ENCODE results near the gene TNIK.

DNA sequence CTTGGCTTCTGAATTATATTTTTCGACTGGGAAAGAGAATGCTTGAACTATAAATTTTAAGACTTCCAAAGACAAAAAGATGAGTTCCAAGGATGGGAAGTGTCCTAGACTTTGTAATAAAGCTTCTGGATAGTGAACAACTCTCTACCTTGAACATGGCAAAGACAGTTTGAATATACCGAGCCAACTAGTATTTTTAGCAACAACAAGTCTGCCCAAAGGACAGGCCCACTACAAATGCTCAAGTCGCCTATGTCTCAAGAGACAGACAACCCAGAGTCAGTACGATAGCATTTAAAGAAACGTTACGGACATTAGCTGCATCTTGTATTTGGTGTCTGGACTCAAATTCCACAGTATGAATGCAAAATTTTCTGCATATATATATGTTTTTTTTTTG, 258.4 kb downstream of the TNIK start:
- TF ChIP-seq, protein P1, sequence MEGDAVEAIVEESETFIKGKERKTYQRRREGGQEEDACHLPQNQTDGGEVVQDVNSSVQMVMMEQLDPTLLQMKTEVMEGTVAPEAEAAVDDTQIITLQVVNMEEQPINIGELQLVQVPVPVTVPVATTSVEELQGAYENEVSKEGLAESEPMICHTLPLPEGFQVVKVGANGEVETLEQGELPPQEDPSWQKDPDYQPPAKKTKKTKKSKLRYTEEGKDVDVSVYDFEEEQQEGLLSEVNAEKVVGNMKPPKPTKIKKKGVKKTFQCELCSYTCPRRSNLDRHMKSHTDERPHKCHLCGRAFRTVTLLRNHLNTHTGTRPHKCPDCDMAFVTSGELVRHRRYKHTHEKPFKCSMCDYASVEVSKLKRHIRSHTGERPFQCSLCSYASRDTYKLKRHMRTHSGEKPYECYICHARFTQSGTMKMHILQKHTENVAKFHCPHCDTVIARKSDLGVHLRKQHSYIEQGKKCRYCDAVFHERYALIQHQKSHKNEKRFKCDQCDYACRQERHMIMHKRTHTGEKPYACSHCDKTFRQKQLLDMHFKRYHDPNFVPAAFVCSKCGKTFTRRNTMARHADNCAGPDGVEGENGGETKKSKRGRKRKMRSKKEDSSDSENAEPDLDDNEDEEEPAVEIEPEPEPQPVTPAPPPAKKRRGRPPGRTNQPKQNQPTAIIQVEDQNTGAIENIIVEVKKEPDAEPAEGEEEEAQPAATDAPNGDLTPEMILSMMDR (IDR thresholded peaks at IDR 0.05), result no peak
- no peak for TF ChIP-seq ZFX (IDR thresholded peaks at IDR 0.05; ENCODE audit: borderline replicate concordance)
